ENCODE data around the gene FAM222B. TPM values are rescaled to one million over a fixed set of nuclear protein-coding genes. Genes with fewer than 3 reads are reported as not detected.

The FAM222B gene
- total and polyA plus RNA-seq, 5 experiments from 2014 or later: 7.5 to 23.1 (median 16.9) TPM

DNA sequence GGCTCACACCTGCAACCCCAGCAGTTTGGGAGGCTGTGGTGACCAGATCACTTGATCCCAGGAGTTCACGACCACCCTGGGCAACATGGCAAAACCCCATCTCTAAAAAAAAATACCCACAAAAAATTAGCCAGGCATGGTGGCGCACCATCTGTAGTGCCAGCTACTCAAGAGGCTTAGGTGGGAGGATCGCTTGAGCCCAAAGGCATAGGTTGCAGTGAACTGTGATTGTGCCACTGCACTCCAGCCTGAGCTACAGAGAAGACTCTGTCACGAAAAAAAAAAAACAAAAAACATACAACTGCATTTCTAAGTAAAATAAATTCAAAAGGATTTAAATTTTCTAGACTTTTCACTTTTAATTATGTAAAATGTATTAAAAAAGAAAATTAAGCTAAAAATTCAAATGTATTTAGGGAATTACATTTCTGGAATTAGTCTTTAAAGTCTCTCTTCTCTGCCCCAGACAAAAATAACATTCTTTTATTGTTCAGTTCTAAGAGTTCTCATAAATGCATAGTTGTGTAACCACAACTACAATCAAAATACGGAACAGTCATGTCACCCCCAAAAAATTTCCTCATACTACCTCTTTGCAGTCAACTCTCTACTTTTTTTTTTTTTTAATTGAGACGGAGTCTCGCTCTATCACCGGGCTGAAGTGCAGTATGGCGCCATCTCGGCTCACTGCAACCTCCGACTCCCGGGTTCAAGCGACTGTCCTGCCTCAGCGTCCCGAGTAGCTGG lies 14.1 kb downstream of the FAM222B start:
- ATAC-seq (no peak), DNase-seq (no peak)
- Mint-ChIP-seq H3K9me3 (no peaks in the 10 kb centered on the region), H3K4me3 (no peak overlapping the region), H3K27ac (peak overlapping the region in 1 of 10 donors; percentile 19), H3K36me3 (peaks cover 0 to 35% (median 4%) of the 10 kb centered on the region in 3 donors), H3K27me3 (no peaks in the 10 kb centered on the region), H3K4me1 (peaks cover 3 to 19% (median 15%) of the 10 kb centered on the region in 4 donors)
- POLR2A ChIA-PET: interaction anchor here (0.6 to 0.7 kb wide), 2 partner anchors 58 to 121 kb away, joined by 3 to 4 read pairs; no protein-coding TSS in a partner anchor

DNA sequence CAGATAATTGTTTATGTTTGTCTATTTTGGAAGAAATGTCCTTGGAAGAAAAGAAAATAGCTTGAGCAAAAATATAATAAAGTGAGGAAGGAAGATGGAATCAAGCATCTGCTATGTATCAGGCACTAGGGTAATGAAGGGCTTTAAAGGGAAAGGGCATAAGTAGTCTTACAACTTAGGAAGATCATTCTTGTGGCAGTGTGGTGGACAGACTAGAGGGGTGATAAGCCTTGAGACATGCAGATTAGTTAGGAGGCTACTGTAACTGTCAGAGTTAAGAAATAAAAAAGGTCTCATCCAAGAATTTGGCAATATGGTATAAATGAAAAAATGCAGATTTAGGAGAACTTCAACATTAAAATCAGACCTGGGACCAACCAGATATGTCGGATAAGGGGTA lies 14.9 kb downstream of the FAM222B start:
- peak overlapping the region in 5 of 10 donors; percentile 0 to 19 (median 2) for H3K27ac Mint-ChIP-seq
- no peak for ATAC-seq
- H3K27me3 Mint-ChIP-seq: no peaks in the 10 kb centered on the region
- H3K9me3 Mint-ChIP-seq: no peaks in the 10 kb centered on the region
- POLR2A ChIA-PET: interaction anchor here (0.6 kb wide), 1 partner anchor 12 kb away, joined by 3 read pairs; no protein-coding TSS in a partner anchor
- DNase-seq: no peak
- H3K4me3 Mint-ChIP-seq: no peak overlapping the region
- peaks cover 0 to 34% (median 4%) of the 10 kb centered on the region in 3 donors for H3K36me3 Mint-ChIP-seq
- H3K4me1 Mint-ChIP-seq: peaks cover 5 to 22% (median 18%) of the 10 kb centered on the region in 4 donors

DNA sequence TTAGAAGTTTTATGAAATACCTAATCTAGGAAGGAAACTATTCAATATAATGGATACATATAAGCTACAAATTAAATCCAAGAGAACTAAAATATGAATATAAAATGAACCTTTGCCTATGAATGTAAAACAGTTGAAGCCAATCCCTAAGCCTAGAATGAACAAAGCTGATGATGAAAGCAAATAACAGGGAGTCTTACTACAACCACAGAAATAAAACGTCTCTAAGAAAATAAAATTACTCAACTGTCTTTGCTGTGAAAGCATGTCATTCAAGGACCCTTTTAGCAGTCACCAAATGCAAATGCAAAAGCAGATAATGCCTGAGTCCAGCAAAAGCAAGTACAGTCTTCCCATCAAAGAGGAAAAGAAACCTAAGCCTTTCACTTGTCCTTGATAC lies 23.0 kb downstream of the FAM222B start:
- H3K9me3 Mint-ChIP-seq: no peaks in the 10 kb centered on the region
- POLR2A ChIA-PET: interaction anchor here (0.5 to 1.0 kb wide), 2 partner anchors 12 to 1000 kb away, joined by 3 to 9 read pairs; no protein-coding TSS in a partner anchor
- H3K36me3 Mint-ChIP-seq: peaks cover 0 to 6% (median 0%) of the 10 kb centered on the region in 3 donors
- DNase-seq: no peak
- no peaks in the 10 kb centered on the region for H3K27me3 Mint-ChIP-seq
- H3K27ac Mint-ChIP-seq: peak overlapping the region in 6 of 10 donors; percentile 2 to 54 (median 31)
- peaks cover 4 to 24% (median 13%) of the 10 kb centered on the region in 4 donors for H3K4me1 Mint-ChIP-seq
- no peak for ATAC-seq
- H3K4me3 Mint-ChIP-seq: no peak overlapping the region

DNA sequence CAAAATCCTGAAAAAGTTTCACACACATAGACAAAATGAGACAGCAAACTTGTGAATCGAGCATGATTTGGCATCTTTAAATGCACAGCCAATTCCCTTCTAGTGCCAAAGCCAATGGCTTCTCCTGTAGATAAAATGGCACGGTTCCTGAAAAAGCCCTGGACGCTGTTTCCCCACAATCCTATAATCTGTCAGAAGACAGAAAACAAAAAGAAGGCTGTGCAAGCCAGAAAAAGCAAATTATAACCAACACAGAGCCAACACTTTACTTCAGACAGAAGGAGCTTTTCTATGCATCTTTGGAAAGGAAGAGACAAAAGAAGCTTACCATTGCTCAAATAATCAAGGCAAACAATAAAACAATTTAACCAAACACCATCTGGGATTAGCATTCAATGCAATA lies 23.8 kb downstream of the FAM222B start:
- Mint-ChIP-seq H3K4me1 (peaks cover 4 to 20% (median 13%) of the 10 kb centered on the region in 4 donors), H3K36me3 (peaks cover 0 to 2% (median 0%) of the 10 kb centered on the region in 3 donors), H3K4me3 (no peak overlapping the region), H3K27ac (peak overlapping the region in 4 of 10 donors; percentile 4 to 75 (median 34)), H3K9me3 (no peaks in the 10 kb centered on the region), H3K27me3 (no peaks in the 10 kb centered on the region)
- DNase-seq (no peak), ATAC-seq (no peak)
- POLR2A ChIA-PET: interaction anchor here (0.7 to 1.0 kb wide), 2 partner anchors 8 to 11 kb away, joined by 3 to 4 read pairs; no protein-coding TSS in a partner anchor

DNA sequence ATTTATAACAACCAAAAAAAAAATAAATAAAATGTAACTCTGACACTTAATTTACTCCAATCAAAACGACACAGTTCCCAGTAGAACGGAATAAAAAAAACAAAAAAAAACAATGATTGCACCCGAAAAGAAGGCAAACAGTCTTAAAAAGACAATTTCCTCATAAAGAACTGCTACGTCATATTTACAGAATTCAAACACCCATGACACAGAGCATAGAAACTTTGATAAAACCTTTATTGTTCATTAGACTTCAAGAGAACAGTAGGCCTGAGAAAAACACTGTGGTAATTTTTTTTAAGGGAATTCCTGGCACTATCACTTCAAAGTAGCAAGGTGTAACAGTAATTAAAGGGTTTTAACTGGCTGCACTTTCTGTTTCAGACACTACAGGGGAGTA lies 26.1 kb downstream of the FAM222B start:
- Mint-ChIP-seq H3K27me3 (no peaks in the 10 kb centered on the region), H3K36me3 (peaks cover 0 to 2% (median 0%) of the 10 kb centered on the region in 3 donors), H3K4me1 (peaks cover 4 to 23% (median 16%) of the 10 kb centered on the region in 4 donors), H3K4me3 (peak overlapping the region in 1 of 10 donors; percentile 14), H3K27ac (peak overlapping the region in 3 of 10 donors; percentile 30 to 75 (median 54)), H3K9me3 (no peaks in the 10 kb centered on the region)
- POLR2A ChIA-PET: no interaction called here
- ATAC-seq (no peak), DNase-seq (no peak)

DNA sequence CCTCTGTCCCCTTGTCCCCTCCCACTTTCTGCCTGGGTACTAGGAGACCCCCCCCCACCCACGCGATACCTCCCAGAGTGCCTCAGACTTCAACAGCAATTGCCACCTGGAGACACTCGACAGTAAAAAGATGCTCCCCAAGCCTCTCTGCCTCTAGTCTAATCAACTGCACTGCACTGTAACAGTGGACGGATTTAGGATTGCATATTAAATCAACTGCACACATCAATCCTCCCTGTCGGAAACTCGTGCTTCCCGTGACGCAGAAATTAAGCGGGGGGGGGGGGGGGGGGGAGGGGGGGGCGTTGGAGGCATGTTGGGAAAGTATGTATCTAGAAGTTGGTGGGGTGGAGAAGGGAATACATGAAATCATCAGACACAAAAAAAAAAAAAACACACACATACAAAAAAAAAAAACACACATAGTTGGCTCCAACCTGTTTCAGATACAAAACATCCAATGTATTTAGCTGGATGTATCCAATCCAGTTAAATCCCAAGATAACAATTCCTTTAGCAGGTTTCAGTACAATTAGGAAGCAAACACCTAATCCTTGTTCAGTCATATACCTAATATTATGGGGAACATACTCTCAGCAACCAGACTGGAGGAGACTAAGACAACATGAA lies 29.7 kb downstream of the FAM222B start:
- DNase-seq (peak in 2 of 10 donors; percentile 61 to 62), ATAC-seq (peak; percentile 56 to 75)
- no peaks in the 10 kb centered on the region for H3K27me3 Mint-ChIP-seq
- POLR2A ChIA-PET: interaction anchor here (0.6 to 2.5 kb wide), 6 partner anchors 11 to 86 kb away, joined by 3 to 11 read pairs (median 4); partner anchors contain the start of genes FAM222B and NEK8
- H3K36me3 Mint-ChIP-seq: peaks cover 0 to 7% (median 0%) of the 10 kb centered on the region in 3 donors
- H3K9me3 Mint-ChIP-seq: no peaks in the 10 kb centered on the region
- peaks cover 15 to 42% (median 30%) of the 10 kb centered on the region in 4 donors for H3K4me1 Mint-ChIP-seq
- H3K27ac Mint-ChIP-seq: peak overlapping the region; percentile 82 to 100 (median 96)
- peak overlapping the region; percentile 88 to 97 (median 92) for H3K4me3 Mint-ChIP-seq

DNA sequence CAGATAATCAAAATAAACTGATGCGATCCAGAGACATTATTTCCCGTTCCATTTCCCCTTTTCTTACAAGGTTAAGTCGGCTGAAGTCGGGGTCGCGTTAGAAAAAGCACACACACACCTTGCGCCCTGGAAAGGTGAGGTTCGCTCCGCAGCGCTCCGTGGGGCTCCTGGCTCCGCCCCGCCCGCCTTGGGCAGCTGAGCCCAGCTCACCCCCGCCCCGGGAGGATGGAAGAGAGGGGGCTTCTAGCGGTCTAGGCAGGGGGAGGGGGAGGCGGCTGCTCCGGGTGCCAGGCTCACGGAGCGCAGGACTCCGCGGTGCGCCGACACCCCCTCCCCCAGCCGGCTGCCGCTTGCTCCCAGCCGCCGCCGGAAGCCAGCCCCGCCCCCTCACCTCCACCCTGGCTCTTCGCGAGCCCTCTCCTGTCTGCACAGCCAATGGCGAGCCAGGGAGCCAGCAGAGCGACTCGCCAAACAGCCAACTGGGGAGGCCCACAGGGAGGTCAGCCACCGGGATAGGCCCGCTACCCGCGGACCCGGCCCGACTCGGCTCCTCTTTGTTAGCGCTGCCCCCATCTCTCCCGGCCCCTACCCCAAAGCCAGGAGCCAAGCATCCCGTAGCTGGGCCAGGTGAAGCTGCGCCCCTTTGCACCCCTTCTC lies 30.4 kb downstream of the FAM222B start:
- Mint-ChIP-seq H3K27me3 (no peaks in the 10 kb centered on the region), H3K9me3 (no peaks in the 10 kb centered on the region), H3K27ac (peak overlapping the region; percentile 85 to 100 (median 96)), H3K4me1 (peaks cover 15 to 46% (median 34%) of the 10 kb centered on the region in 4 donors), H3K4me3 (peak overlapping the region; percentile 88 to 97 (median 93)), H3K36me3 (peaks cover 0 to 14% (median 0%) of the 10 kb centered on the region in 3 donors)
- DNase-seq: peak; percentile 88 to 97 (median 94)
- peak; percentile 97 to 99 for ATAC-seq
- POLR2A ChIA-PET: interaction anchor here (1.0 to 2.7 kb wide), 8 partner anchors 18 to 139 kb away, joined by 3 to 11 read pairs (median 6); partner anchors contain the start of genes FAM222B, NEK8, PHF12 and RPL23A

DNA sequence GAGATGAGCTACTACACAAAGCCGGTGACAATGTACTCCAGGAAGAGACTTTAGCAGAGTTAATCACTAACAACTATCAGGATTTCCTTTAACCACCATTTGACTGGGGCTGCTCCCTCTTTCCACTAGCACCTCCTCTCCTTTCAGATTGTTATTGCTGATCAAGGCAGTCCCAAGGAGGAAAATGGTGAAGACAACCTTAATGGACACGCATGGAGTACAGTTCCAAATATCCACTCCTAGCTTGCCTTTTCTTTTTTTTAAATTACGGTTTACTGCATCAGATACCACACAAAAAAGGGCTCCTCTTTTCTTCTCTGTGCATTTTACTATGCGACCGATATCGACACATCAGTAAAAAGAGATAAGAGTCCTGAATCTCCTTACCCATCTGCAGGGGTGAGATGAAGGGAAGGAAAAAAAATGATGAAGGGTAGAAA lies 30.9 kb downstream of the FAM222B start:
- POLR2A ChIA-PET: interaction anchor here (0.8 to 2.7 kb wide), 9 partner anchors 12 to 140 kb away, joined by 3 to 11 read pairs (median 5); partner anchors contain the start of genes FAM222B, NEK8, PHF12 and RPL23A
- peaks cover 0 to 16% (median 0%) of the 10 kb centered on the region in 3 donors for H3K36me3 Mint-ChIP-seq
- DNase-seq (peak in 4 of 10 donors; percentile 3 to 23 (median 18)), ATAC-seq (peak in 1 of 2 donors; percentile 1)
- H3K27me3 Mint-ChIP-seq: no peaks in the 10 kb centered on the region
- H3K9me3 Mint-ChIP-seq: no peaks in the 10 kb centered on the region
- peak overlapping the region; percentile 84 to 97 (median 92) for H3K4me3 Mint-ChIP-seq
- H3K4me1 Mint-ChIP-seq: peaks cover 15 to 46% (median 34%) of the 10 kb centered on the region in 4 donors
- peak overlapping the region; percentile 80 to 95 (median 88) for H3K27ac Mint-ChIP-seq

DNA sequence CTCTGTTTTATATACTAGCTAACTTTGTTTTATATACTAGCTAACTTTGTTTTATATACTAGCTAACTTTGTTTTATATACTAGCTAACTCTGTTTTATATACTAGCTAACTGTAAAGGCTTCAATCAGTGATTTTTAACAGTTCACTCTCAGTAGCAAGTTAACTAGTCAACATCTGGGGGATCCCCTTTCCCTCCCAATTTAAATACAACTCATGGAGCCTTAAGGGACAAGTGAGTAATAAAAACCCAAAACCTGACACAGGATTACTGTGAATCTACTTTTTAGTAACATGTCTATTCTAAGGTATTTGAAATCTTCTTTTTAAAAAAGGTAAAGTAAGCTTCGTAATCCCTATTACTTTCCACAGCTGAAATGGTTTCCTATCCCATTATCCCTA lies 32.2 kb downstream of the FAM222B start:
- Mint-ChIP-seq H3K4me3 (peak overlapping the region in 8 of 10 donors; percentile 15 to 94 (median 34)), H3K27me3 (no peaks in the 10 kb centered on the region), H3K27ac (peak overlapping the region in 2 of 10 donors; percentile 48 to 57), H3K9me3 (no peaks in the 10 kb centered on the region), H3K36me3 (peaks cover 0 to 28% (median 3%) of the 10 kb centered on the region in 3 donors), H3K4me1 (peaks cover 15 to 46% (median 33%) of the 10 kb centered on the region in 4 donors)
- ATAC-seq (no peak), DNase-seq (no peak)
- POLR2A ChIA-PET: interaction anchor here (1.1 to 2.7 kb wide), 5 partner anchors 61 to 91 kb away, joined by 3 to 11 read pairs (median 4); partner anchors contain the start of genes FLOT2, NEK8 and RPL23A

DNA sequence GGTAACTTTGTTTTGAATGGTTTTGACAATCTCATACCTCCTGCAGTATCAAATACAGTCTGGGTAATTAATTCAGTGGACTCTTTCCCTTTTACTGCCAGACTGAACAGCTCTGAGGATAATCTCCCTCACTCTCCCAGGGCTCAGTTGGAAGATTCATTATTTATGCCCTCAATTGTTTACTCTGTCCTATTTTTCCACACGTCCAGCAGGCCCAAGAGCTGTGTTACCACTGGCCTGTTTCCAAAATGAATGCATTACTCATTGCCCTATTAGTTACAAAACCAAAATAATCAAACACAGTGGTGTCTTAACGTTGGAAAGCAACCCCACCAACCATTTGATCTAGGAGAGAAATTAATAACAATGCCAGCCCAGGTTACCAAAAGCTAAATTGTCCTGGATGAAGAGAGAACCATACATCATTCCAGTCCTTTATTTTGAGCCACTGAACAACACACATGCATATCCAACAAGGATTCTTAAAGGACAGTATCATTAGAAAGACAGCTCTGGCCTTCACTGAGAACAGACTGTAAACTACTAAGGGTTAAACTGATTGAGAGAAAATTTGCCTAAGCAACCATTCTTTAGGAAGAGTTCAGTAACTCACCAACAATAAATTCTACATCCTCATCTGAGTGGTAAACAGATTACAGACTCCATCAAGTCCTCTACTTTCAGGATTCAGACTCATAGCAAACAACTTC lies 34.5 kb downstream of the FAM222B start:
- H3K4me1 Mint-ChIP-seq: peaks cover 14 to 51% (median 35%) of the 10 kb centered on the region in 4 donors
- no peaks in the 10 kb centered on the region for H3K27me3 Mint-ChIP-seq
- no peaks in the 10 kb centered on the region for H3K9me3 Mint-ChIP-seq
- H3K27ac Mint-ChIP-seq: peak overlapping the region in 7 of 10 donors; percentile 10 to 83 (median 17)
- POLR2A ChIA-PET: interaction anchor here (0.8 to 1.2 kb wide), 2 partner anchors 11 to 27 kb away, joined by 3 read pairs; no protein-coding TSS in a partner anchor
- DNase-seq (no peak), ATAC-seq (no peak)
- H3K36me3 Mint-ChIP-seq: peaks cover 0 to 50% (median 3%) of the 10 kb centered on the region in 3 donors
- no peak overlapping the region for H3K4me3 Mint-ChIP-seq

DNA sequence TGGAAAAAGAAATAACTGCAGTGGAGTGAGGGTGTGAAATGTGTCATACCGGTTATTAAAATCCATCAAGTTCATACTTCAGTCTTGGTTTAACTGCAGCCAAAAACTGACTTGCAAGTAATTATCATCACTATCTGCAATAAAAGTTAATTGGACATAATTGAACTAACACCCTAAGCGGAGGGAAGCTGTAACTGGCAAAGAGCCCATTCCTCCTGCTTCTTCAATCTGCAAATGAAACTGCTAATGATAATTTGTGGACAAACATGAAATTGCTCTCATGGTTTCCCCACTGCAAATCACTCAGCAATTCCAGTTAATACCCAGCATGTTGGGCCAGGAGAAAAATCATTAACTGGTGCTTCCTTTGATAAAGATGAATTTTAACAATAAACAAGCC lies 46.5 kb downstream of the FAM222B start:
- POLR2A ChIA-PET: no interaction called here
- Mint-ChIP-seq H3K4me3 (no peak overlapping the region), H3K9me3 (no peaks in the 10 kb centered on the region), H3K36me3 (peaks cover 0 to 13% (median 0%) of the 10 kb centered on the region in 3 donors), H3K27me3 (no peaks in the 10 kb centered on the region), H3K4me1 (peaks cover 4 to 28% (median 9%) of the 10 kb centered on the region in 4 donors), H3K27ac (peak overlapping the region in 1 of 10 donors; percentile 13)
- ATAC-seq (no peak), DNase-seq (no peak)

Measured in naive thymus-derived CD8-positive, alpha-beta T cell (primary cell).